HepG2 (cell line): ENCODE measurements around the gene EBF4.

Experiments
- FOXP1 ChIP-seq, 2 experiments: fragments of 450-650 bp in 1 of 2; IDR thresholded peaks; 2 replicates each; pipeline ENCODE4 v1.6.1; 2017 to 2018; ENCODE audit warnings: antibody characterized with exemption in 1 of 2
- TBP ChIP-seq: sonication (generic); formaldehyde crosslinking; IDR thresholded peaks from 2 replicates; pipeline ENCODE4 v1.5.0; 2020; ENCODE audit warnings: missing genetic modification reagents
- ZNF564 ChIP-seq: sonication (generic); formaldehyde crosslinking; IDR thresholded peaks from 2 replicates; pipeline ENCODE4 v1.8.1; 2023; ENCODE audit warnings: mild to moderate bottlenecking, missing genetic modification reagents
- TF ChIP-seq, protein P1 (sequence below): sonication (generic); formaldehyde crosslinking; IDR thresholded peaks from 2 replicates; pipeline ENCODE4 v1.4.0; 2020; ENCODE audit warnings: missing genetic modification reagents
- TF ChIP-seq, protein P2 (sequence below): sonication (generic); formaldehyde crosslinking; IDR thresholded peaks from 2 replicates; pipeline ENCODE4 v1.4.0; 2020; ENCODE audit warnings: missing genetic modification reagents

DNA sequence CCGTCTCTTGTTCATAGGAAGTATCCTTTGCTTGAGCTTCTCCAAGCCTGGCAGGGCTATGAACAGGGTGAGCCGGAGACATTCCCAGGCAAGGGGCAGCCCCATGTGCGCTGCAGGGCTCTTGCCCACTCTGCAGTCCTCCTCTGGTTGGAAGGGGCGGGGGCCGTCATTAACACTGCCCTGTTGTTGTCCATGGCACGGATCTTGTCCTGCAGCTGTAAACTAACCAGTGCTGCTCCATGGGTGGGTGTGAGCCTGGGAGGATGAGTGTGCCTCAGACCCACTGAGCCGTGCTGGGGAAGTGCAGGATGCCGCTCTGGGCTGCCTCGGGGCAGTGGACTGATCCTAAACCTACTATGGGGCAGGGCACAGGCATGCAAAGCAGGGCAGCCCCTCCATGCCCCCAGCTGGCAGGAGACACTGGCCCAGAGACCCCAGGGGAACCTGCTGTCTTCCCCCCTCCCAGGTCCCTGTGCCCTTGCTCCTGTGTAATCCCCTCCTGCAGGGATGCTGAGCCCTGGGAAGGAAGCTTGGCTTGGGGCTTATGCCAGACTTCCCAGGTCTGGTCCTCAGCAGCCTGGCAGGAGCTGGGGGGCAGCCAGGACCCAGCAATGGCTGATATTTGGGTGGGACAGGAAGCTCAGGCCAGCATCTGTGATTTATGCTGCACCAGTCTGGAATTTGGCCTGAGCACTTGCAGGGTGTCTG lies 8.5 kb downstream of the EBF4 start:
- TF ChIP-seq TBP (no peak), ZNF564 (CRISPR knock-in tag) (no peak), FOXP1 (IDR thresholded peaks at IDR 0.05) (no peak), FOXP1 (CRISPR knock-in tag; IDR thresholded peaks at IDR 0.05) (no peak)
- TF ChIP-seq, protein P1, sequence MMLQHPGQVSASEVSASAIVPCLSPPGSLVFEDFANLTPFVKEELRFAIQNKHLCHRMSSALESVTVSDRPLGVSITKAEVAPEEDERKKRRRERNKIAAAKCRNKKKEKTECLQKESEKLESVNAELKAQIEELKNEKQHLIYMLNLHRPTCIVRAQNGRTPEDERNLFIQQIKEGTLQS (CRISPR knock-in tag), result no peak
- TF ChIP-seq, protein P2, sequence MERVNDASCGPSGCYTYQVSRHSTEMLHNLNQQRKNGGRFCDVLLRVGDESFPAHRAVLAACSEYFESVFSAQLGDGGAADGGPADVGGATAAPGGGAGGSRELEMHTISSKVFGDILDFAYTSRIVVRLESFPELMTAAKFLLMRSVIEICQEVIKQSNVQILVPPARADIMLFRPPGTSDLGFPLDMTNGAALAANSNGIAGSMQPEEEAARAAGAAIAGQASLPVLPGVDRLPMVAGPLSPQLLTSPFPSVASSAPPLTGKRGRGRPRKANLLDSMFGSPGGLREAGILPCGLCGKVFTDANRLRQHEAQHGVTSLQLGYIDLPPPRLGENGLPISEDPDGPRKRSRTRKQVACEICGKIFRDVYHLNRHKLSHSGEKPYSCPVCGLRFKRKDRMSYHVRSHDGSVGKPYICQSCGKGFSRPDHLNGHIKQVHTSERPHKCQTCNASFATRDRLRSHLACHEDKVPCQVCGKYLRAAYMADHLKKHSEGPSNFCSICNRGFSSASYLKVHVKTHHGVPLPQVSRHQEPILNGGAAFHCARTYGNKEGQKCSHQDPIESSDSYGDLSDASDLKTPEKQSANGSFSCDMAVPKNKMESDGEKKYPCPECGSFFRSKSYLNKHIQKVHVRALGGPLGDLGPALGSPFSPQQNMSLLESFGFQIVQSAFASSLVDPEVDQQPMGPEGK (CRISPR knock-in tag), result no peak
